Spinal cord (tissue), 10 donors: ENCODE data around the gene PYGM. TPM values are rescaled to one million over a fixed set of nuclear protein-coding genes. Genes with fewer than 3 reads are reported as not detected.

Experiments
- DNase-seq, 6 donors: peaks; one replicate each; pipeline versions ENCODE4 v3.0.0 to v3.0.0-alpha.2; 2013 to 2015; ENCODE audit warnings: low spot score in 6 of 6, low read depth in 4 of 6
- H3K27ac ChIP-seq: one replicate; pipeline ENCODE4 v1.5.1; 2013; ENCODE audit warnings: low read depth, low read length, control low read depth
- H3K27me3 ChIP-seq: one replicate; pipeline ENCODE4 v1.6.1; 2013; ENCODE audit warnings: low read length; ENCODE audit not compliant: control insufficient read depth, insufficient read depth
- H3K36me3 ChIP-seq: one replicate; pipeline ENCODE4 v1.6.1; 2013; ENCODE audit warnings: low read length; ENCODE audit not compliant: control insufficient read depth, insufficient read depth
- H3K4me1 ChIP-seq: one replicate; pipeline ENCODE4 v1.6.1; 2013; ENCODE audit warnings: low read length; ENCODE audit not compliant: control insufficient read depth, insufficient read depth
- H3K4me3 ChIP-seq: one replicate; pipeline ENCODE4 v1.5.1; 2013; ENCODE audit warnings: low read depth, low read length, control low read depth
- H3K9me3 ChIP-seq: one replicate; pipeline ENCODE4 v1.6.1; 2013; ENCODE audit warnings: low read length; ENCODE audit not compliant: control insufficient read depth, insufficient read depth
- WGBS: methylation state at CpG from one replicate; pipeline ENCODE4 v1.1.5; 2013; ENCODE audit warnings: missing lambda C conversion rate; ENCODE audit not compliant: insufficient coverage; 5-methylcytosine and 5-hydroxymethylcytosine counted together
- polyA plus RNA-seq, 2 donors: library from polyadenylated mRNA; unstranded; fragments of 120-200 nt; gene quantifications; one replicate each; pipeline ENCODE4 v1.2.1, GENCODE V29; 2013; ENCODE audit not compliant: insufficient read length in 2 of 2
- total RNA-seq, 2 donors: library from RNA; depleted of rRNA in 1 of 2; stranded (reverse); fragments of 120-200 nt in 1 of 2; fragments of >200 nt in 1 of 2; gene quantifications; one replicate each; pipeline versions ENCODE4 v1.2.3 to v1.2.4, GENCODE V29; 2013 to 2014
- donor health status: healthy.

PYGM gene
- total and polyA plus RNA-seq, 4 donors: 8.3 to 13.6 (median 11.5) TPM

DNA sequence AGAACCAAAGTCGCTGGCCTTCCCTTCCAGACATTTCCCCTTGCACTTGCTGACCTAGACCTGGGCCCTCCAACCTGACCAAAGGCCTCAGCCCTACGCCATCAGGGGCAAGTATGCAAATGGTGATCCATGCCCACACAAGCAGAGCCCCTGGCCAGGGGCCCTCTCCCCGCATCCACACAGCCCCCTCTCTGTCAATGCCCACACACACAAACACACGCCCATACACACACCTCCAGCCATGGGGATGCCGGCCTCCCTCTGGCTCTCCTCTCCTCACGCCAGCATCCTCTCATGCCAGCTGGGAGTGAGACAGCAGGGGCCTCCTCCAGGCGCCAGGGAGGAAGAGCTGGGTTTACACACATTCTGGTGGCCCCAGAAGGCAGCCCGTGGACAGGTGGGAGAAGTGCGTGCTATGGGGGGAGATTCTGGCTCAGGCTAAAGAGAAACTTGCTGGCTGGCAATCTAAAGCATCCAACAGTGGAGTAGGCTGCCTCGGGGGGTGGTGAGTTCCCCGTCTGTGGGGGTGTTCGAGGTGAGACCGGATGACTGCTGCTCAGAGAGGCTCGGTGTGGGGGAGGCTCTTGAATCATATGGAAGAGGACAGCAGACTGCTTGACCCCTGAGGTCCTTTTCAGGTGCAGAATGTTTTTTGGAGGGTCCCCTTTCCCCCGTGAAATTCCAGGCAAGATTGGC lies 41.5 kb downstream of the PYGM start:
- Histone ChIP-seq H3K4me1 (peaks cover 80% of the 10 kb centered on the region), H3K4me3 (no peak overlapping the region), H3K9me3 (no peaks in the 10 kb centered on the region), H3K27ac (no peak overlapping the region), H3K36me3 (peaks cover 35% of the 10 kb centered on the region), H3K27me3 (peaks cover 6% of the 10 kb centered on the region)
- whole genome bisulfite sequencing: 75% methylated on average over 10 of the region's 15 CpGs
- no peak for DNase-seq

DNA sequence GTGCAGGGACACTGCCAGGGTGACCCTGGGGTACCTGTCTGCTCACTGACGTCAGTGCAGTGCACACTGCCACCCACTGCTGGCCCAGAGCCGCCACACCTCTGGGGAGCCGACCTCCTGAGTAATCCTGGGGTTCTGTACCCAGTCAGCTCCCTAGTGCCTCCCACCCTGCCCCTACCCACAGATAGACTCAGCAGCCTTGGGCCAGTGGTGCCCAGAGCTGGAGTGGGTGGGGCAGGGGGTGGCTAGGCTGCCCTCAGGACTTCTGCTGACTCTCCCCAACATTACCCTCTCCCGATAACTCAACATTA lies 42.6 kb downstream of the PYGM start:
- Histone ChIP-seq H3K27me3 (peaks cover 9% of the 10 kb centered on the region), H3K27ac (no peak overlapping the region), H3K9me3 (no peaks in the 10 kb centered on the region), H3K36me3 (peaks cover 42% of the 10 kb centered on the region), H3K4me1 (peaks cover 83% of the 10 kb centered on the region), H3K4me3 (no peak overlapping the region)
- 63% methylated on average over 4 of the region's 4 CpGs for WGBS
- DNase-seq: no peak

DNA sequence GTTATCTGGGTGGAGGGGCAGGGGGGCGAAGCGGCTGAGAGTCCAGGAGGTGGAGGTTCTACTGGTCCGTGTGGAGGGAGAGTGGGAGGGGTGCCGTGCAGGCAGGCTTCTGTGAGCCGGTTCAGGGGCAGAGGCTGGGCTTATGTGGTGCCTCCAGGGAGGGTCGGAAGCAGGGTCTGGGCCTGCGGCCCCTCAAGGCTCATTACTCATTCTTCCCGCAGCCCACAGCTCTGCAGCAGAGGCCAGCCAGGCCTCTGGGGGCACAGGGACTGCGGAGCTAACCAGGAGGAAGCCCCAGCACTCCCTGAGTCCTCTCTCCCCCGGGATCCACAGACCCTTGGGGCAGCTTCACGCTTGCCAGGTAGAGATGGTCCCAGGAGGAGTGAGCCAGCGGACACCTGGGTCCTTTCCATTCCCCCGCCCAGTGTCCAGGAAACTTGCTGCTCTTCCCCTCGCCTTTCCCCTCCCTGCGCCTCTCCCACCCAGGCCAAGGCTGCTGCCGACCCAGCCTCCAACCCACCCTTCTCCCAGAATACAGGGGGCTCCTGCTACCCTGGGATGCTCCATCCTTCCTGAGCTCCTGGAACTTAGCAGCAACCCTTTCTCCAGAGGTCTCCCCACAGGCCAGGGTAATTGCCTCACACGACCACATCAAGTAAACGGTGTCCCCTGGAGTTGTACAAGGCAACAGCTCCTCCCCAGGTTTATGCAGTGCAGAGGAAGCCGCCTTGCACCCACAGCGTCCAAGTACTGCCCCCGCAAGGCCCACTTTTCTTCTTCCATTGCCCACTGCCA lies 43.1 kb downstream of the PYGM start:
- Histone ChIP-seq H3K36me3 (peaks cover 46% of the 10 kb centered on the region), H3K27me3 (peaks cover 11% of the 10 kb centered on the region), H3K9me3 (no peaks in the 10 kb centered on the region), H3K4me1 (peaks cover 83% of the 10 kb centered on the region), H3K27ac (no peak overlapping the region), H3K4me3 (no peak overlapping the region)
- DNase-seq: no peak
- 38% methylated on average over 21 of the region's 21 CpGs for WGBS

DNA sequence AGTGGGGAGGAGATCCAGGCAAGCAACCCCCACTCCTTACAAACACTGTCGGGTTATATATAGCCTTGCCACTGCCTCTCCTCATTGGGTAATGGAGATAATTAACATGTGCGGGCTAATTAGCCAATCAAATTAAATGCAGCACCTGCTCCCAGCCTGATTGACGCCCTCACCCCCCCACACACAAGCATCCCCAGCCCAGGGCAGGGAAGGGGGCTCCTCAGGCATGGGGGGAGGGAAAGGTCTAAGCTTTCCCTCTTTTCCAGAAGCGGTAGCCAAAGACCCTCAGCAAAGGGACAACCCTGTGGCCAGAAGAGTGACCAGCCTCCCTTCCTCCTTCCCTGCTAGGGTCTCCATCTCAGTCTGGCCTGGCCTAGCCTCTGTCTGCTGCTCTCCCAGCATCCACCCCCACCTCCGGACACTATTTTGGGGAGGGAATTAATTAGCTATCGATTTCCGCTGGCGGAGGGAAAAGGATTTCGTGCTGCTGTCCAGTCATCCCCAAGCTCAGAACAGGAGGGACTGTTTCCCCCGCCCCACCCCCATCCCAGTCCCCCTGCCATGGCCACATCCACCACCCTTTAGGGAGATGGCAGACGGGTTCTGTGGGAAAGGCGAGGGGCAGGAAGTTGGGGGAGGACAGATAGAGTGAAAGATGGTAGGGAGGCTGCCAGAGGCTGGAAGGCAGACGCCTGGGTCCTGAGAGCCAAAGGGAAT lies 43.9 kb downstream of the PYGM start:
- peaks cover 15% of the 10 kb centered on the region for H3K27me3 ChIP-seq
- H3K36me3 ChIP-seq: peaks cover 42% of the 10 kb centered on the region
- 25% methylated on average over 1 of the region's 13 CpGs for WGBS
- H3K4me1 ChIP-seq: peaks cover 83% of the 10 kb centered on the region
- no peak overlapping the region for H3K27ac ChIP-seq
- DNase-seq: peak in 2 of 6 donors; percentile 54 to 72
- no peaks in the 10 kb centered on the region for H3K9me3 ChIP-seq
- H3K4me3 ChIP-seq: no peak overlapping the region

DNA sequence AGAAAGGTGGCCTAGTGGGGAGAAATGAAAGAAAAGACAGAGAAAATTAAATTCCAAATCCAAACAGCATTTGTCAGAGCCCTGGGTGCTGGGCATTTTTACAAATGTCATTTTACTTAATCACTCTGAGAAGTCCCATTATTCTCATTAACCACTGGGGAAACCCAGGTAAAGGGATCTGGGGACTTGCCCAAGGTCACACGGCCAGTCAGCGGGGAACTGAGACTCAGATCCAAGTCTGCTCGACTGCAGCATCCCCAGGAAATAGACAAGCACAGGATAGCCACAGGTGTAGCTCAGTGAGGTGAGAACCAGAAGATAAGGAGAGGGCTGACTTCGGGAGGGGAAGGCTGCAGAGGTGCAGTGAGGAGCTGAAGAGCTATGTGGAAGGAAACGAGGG lies 44.7 kb downstream of the PYGM start:
- Histone ChIP-seq H3K9me3 (no peaks in the 10 kb centered on the region), H3K4me1 (peaks cover 82% of the 10 kb centered on the region), H3K36me3 (peaks cover 35% of the 10 kb centered on the region), H3K27ac (no peak overlapping the region), H3K4me3 (no peak overlapping the region), H3K27me3 (peaks cover 15% of the 10 kb centered on the region)
- 62% methylated on average over 5 of the region's 5 CpGs for WGBS
- no peak for DNase-seq

DNA sequence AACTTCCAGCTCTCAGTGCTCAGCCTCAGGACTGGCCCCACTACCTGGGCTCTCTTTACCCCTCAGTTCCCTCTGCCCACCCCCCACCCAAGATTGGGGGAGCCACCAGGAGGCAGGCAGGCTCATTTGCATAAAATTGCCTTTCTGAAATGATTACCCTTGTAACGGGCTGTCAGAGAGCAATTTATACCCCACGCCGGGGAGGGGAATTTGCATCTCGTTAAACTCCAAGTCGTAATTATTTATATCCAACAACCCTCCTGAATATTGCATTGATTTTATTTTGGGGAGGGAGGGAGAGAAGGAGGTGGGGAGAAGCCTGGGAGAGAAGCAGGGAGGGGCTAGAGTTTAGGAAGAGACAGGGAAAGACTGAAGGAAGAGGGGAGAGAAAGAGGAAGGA lies 45.1 kb downstream of the PYGM start:
- Histone ChIP-seq H3K4me1 (peaks cover 83% of the 10 kb centered on the region), H3K9me3 (no peaks in the 10 kb centered on the region), H3K36me3 (peaks cover 35% of the 10 kb centered on the region), H3K27me3 (peaks cover 15% of the 10 kb centered on the region), H3K27ac (no peak overlapping the region), H3K4me3 (no peak overlapping the region)
- peak in 1 of 6 donors; percentile 85 for DNase-seq
- no CpG with 5 or more reads among the region's 5 CpGs for WGBS

DNA sequence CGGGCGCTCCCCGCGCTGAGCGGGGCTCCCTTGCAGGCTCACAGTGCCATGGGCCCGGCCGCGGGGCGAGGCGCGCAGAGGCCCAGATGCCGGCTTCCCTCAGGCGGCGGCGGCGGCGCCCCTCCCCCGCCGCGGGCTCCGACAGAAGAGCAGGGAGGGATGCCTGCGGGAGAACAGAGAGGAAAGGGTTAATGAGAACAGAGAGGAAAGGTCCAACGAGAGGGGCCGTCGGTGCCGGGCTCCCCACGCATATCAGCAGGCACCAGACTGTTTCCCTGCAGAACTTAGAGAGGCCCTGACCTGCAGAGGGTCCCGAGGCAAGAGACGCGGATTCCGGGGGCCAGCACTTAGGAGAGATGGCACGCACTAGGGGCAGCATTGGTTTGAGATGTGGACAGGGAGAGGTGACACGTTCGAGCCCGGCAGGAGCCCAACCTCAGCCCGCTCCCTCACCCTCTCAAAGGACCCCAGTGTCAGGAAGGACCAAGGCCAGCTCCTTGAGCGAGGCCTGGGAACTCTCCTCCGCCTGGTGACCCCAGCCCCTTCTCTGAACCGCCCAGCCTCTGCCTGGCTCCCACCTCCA lies 45.9 kb downstream of the PYGM start:
- Histone ChIP-seq H3K9me3 (no peaks in the 10 kb centered on the region), H3K27me3 (peaks cover 15% of the 10 kb centered on the region), H3K4me1 (peaks cover 79% of the 10 kb centered on the region), H3K36me3 (peaks cover 29% of the 10 kb centered on the region), H3K27ac (no peak overlapping the region), H3K4me3 (no peak overlapping the region)
- 16% methylated on average over 32 of the region's 39 CpGs for WGBS
- peak in 2 of 6 donors; percentile 48 to 55 for DNase-seq

DNA sequence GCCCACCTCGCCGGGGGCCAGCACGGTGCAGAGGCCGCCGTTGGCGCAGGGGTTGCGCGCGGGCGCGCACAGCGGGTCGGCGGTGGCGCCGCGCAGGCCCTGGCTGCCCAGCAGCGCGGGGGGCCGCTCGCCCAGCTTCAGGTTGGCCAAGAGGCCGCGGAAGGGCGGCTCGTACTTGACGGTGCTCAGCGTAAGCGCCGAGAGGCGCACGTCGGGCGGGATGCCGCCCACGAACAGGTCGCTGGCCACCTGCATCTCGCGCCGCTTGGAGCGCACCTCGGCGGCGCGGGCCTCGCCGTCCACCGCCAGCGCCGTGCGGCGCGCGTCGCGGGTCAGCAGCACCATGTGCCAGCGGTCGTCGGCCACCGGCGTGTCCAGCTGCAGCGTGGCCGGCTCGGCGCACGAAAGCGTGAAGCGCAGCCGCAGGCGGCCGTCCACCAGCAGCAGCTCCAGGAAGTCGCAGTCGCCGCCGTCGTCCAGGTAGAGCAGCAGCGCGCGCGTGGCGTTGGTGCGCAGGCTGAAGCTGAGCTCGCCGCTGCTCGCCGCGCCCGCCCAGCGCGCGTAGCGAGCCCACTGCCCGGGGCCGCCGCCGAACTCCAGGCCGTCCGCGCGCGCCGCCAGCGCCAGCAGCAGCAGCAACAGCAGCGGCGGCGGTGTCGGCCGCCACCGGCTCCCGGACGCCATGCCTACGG lies 46.6 kb downstream of the PYGM start:
- 13% methylated on average over 111 of the region's 111 CpGs for WGBS

DNA sequence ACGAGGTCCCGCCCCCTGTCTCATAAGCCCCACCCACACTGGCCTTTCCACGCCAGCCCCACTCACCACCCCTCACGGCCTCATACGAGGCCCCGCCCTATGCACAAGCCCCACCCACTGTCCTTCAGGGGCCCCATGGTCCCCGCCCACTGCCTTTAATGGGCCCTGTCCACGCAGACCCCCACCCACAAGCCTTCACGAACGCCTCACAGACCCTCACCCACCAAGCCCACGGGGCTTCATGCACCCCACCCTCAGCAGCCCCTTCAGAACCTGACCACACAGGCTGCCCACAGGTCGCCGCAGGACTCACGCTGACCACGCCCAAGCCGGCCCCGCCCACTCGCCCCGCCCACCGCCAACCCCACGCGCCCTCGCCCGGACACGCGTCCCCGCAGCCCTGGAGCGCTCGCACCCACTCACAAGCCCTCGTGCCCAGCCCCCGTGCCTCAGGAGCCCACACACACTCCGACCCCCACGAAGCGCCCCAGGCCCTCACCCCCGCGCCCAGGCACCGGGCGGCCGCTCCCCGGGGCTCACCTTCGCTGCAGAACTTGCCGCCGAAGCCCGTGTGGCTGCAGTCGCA lies 47.3 kb downstream of the PYGM start:
- Histone ChIP-seq H3K27ac (no peak overlapping the region), H3K36me3 (peaks cover 21% of the 10 kb centered on the region), H3K9me3 (no peaks in the 10 kb centered on the region), H3K27me3 (peaks cover 15% of the 10 kb centered on the region), H3K4me1 (peaks cover 69% of the 10 kb centered on the region), H3K4me3 (no peak overlapping the region)
- 38% methylated on average over 45 of the region's 45 CpGs for WGBS
- DNase-seq: no peak

More for the DNA sequence above, 46.6 kb downstream of the PYGM start:
- H3K36me3 ChIP-seq: peaks cover 25% of the 10 kb centered on the region
- peak in 2 of 6 donors; percentile 61 to 64 for DNase-seq
- H3K4me3 ChIP-seq: no peak overlapping the region
- H3K27me3 ChIP-seq: peaks cover 15% of the 10 kb centered on the region
- no peak overlapping the region for H3K27ac ChIP-seq
- peaks cover 75% of the 10 kb centered on the region for H3K4me1 ChIP-seq
- no peaks in the 10 kb centered on the region for H3K9me3 ChIP-seq
